ENCODE measurements around the gene DICER1. TPM values are rescaled to one million over a fixed set of nuclear protein-coding genes. Genes with fewer than 3 reads are reported as not detected.
"Not testable (repeated sequence)": the region's sequence is repeated elsewhere in the genome, so short reads cannot be mapped to it uniquely, and the experiment has no call there.

Gene DICER1
- polyA plus RNA-seq, 3 donors, result 26.5 to 38.4 (median 34.7) TPM

DNA sequence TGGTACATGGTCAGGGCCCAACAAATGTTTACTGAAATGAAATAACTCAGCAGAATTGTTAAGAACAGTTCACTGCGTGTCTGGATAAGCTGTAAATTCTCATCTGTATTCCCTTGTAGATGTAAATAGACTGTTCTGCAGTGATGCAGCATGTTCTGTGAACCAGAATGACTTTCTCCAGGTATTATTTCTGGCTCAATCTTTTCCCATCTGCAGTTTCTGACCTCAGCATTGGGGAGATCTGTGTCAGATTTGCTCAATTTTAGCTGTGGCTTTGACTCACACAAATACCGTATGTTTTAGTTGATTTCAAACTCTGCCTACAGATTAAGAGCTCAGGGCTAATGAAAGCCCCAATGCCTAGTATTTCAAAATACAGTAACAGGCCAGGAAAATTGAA is 49.2 kb upstream of the DICER1 start:
- TF ChIP-seq, protein P1, sequence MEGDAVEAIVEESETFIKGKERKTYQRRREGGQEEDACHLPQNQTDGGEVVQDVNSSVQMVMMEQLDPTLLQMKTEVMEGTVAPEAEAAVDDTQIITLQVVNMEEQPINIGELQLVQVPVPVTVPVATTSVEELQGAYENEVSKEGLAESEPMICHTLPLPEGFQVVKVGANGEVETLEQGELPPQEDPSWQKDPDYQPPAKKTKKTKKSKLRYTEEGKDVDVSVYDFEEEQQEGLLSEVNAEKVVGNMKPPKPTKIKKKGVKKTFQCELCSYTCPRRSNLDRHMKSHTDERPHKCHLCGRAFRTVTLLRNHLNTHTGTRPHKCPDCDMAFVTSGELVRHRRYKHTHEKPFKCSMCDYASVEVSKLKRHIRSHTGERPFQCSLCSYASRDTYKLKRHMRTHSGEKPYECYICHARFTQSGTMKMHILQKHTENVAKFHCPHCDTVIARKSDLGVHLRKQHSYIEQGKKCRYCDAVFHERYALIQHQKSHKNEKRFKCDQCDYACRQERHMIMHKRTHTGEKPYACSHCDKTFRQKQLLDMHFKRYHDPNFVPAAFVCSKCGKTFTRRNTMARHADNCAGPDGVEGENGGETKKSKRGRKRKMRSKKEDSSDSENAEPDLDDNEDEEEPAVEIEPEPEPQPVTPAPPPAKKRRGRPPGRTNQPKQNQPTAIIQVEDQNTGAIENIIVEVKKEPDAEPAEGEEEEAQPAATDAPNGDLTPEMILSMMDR (IDR thresholded peaks at IDR 0.05), result no peak
- H3K36me3 Mint-ChIP-seq, result peaks cover 43 to 79% of the 10 kb centered on the region in 2 donors
- H3K4me3 Mint-ChIP-seq, result no peak overlapping the region
- Histone ChIP-seq H3K27me3 (ENCODE audit: control insufficient read depth in 2 of 2, insufficient read depth in 2 of 2, low read length in 2 of 2) (no peaks in the 10 kb centered on the region), H3K4me2 (replicated peaks; ENCODE audit: extremely low read depth, low read length, poor library complexity, severe bottlenecking) (no peak overlapping the region), H3K9ac (ENCODE audit: insufficient read depth, low read length, poor library complexity, severe bottlenecking) (no peak overlapping the region), H3K79me2 (ENCODE audit: insufficient read depth, low read length) (no peaks in the 10 kb centered on the region), H3K4me1 (ENCODE audit: control insufficient read depth in 1 of 2, insufficient read depth in 2 of 2, low read length in 2 of 2) (no peaks in the 10 kb centered on the region), H2AFZ (ENCODE audit: insufficient read depth, low read depth, low read length, poor library complexity, severe bottlenecking) (no peak overlapping the region), H3K9me3 (replicated peaks in 1 of 2; ENCODE audit: control insufficient read depth in 1 of 2, insufficient read depth in 1 of 2, low read length in 2 of 2) (peaks cover 0 to 2% of the 10 kb centered on the region in 2 donors), H4K20me1 (ENCODE audit: insufficient read depth, low read length) (no peaks in the 10 kb centered on the region), H3K4me3 (replicated peaks in 1 of 3; ENCODE audit: low read depth in 2 of 3, low read length in 3 of 3) (no peak overlapping the region), H3K27ac (ENCODE audit: low read depth in 1 of 2, low read length in 2 of 2) (no peak overlapping the region), H3K36me3 (replicated peaks in 1 of 2; ENCODE audit: control insufficient read depth in 1 of 2, insufficient read depth in 2 of 2, low read length in 2 of 2) (peaks cover 45 to 55% of the 10 kb centered on the region in 2 donors)
- intact Hi-C loops (cut with micrococcal nuclease), result no loop called here
- no peak overlapping the region for H3K27ac Mint-ChIP-seq
- no peak for DNase-seq
- no peaks in the 10 kb centered on the region for H3K27me3 Mint-ChIP-seq (ENCODE audit: low read depth in 3 of 3)
- H3K4me1 Mint-ChIP-seq, result no peaks in the 10 kb centered on the region
- WGBS (ENCODE audit: insufficient coverage), result 60% methylated on average over 1 of the region's 2 CpGs
- H3K9me3 Mint-ChIP-seq, result peaks cover 3 to 19% (median 8%) of the 10 kb centered on the region in 7 donors

DNA sequence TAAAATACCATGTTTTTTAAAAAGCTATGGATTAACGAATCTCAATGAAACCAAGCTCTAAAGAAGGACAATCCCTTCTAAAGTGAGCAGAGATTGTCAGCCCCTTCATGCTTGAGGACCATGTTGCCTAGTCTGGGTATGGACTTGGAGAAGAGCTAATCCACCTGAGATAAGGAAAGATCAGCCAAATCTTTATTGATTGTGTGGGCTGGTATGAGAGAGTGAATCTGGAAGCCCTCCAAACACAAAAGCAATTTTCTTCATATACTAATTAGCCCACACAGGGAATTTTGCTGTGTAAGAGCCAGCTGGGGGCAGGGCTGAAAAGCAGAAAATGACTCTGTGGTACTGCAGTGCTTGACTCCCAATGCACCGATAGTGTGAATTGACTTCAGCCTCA is 47.4 kb upstream of the DICER1 start:
- Histone ChIP-seq H3K27ac (ENCODE audit: low read depth in 1 of 2, low read length in 2 of 2) (no peak overlapping the region), H3K9me3 (replicated peaks in 1 of 2; ENCODE audit: control insufficient read depth in 1 of 2, insufficient read depth in 1 of 2, low read length in 2 of 2) (peaks cover 0 to 2% of the 10 kb centered on the region in 2 donors), H3K9ac (ENCODE audit: insufficient read depth, low read length, poor library complexity, severe bottlenecking) (no peak overlapping the region), H4K20me1 (ENCODE audit: insufficient read depth, low read length) (no peaks in the 10 kb centered on the region), H3K4me1 (ENCODE audit: control insufficient read depth in 1 of 2, insufficient read depth in 2 of 2, low read length in 2 of 2) (no peaks in the 10 kb centered on the region), H3K4me2 (replicated peaks; ENCODE audit: extremely low read depth, low read length, poor library complexity, severe bottlenecking) (no peak overlapping the region), H3K27me3 (ENCODE audit: control insufficient read depth in 2 of 2, insufficient read depth in 2 of 2, low read length in 2 of 2) (no peaks in the 10 kb centered on the region), H3K79me2 (ENCODE audit: insufficient read depth, low read length) (no peaks in the 10 kb centered on the region), H3K4me3 (replicated peaks in 1 of 3; ENCODE audit: low read depth in 2 of 3, low read length in 3 of 3) (no peak overlapping the region), H3K36me3 (replicated peaks in 1 of 2; ENCODE audit: control insufficient read depth in 1 of 2, insufficient read depth in 2 of 2, low read length in 2 of 2) (peaks cover 47 to 55% of the 10 kb centered on the region in 2 donors), H2AFZ (ENCODE audit: insufficient read depth, low read depth, low read length, poor library complexity, severe bottlenecking) (no peak overlapping the region)
- intact Hi-C loops (cut with micrococcal nuclease), result no loop called here
- no peaks in the 10 kb centered on the region for H3K27me3 Mint-ChIP-seq (ENCODE audit: low read depth in 3 of 3)
- H3K4me3 Mint-ChIP-seq, result no peak overlapping the region
- peaks cover 45 to 78% of the 10 kb centered on the region in 2 donors for H3K36me3 Mint-ChIP-seq
- 100% methylated on average over 2 of the region's 2 CpGs for WGBS (ENCODE audit: insufficient coverage)
- no peaks in the 10 kb centered on the region for H3K4me1 Mint-ChIP-seq
- TF ChIP-seq, protein P1 (IDR thresholded peaks at IDR 0.05), result no peak
- H3K9me3 Mint-ChIP-seq, result peaks cover 3 to 19% (median 8%) of the 10 kb centered on the region in 7 donors
- no peak for DNase-seq
- no peak overlapping the region for H3K27ac Mint-ChIP-seq

DNA sequence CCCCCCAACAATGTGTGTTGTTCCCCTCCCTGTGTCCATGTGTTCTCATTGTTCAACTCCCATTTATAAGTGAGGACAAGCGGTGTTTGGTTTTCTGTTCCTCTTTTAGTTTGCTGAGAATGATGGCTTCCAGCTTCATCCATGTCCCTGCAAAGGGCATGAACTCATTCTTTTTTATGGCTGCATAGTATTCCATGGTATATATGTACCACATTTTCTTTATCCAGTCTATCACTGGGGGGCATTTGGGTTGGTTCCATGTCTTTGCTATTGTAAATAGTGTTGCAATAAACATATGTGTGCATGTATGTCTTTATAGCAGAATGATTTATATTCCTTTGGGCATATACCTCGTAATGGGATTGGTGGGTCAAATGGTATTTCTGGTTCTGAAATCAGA is 44.4 kb upstream of the DICER1 start:
- DNase-seq; H3K4me3 ChIP-seq (replicated peaks in 1 of 3; ENCODE audit: low read depth in 2 of 3, low read length in 3 of 3); H3K9me3 ChIP-seq (replicated peaks in 1 of 2; ENCODE audit: control insufficient read depth in 1 of 2, insufficient read depth in 1 of 2, low read length in 2 of 2); H3K4me3 Mint-ChIP-seq; H3K27me3 ChIP-seq (ENCODE audit: control insufficient read depth in 2 of 2, insufficient read depth in 2 of 2, low read length in 2 of 2); H3K27ac Mint-ChIP-seq; H3K4me1 Mint-ChIP-seq; H2AFZ ChIP-seq (ENCODE audit: insufficient read depth, low read depth, low read length, poor library complexity, severe bottlenecking); H3K79me2 ChIP-seq (ENCODE audit: insufficient read depth, low read length); H3K27me3 Mint-ChIP-seq (ENCODE audit: low read depth in 3 of 3); H3K4me1 ChIP-seq (ENCODE audit: control insufficient read depth in 1 of 2, insufficient read depth in 2 of 2, low read length in 2 of 2); H4K20me1 ChIP-seq (ENCODE audit: insufficient read depth, low read length); H3K27ac ChIP-seq (ENCODE audit: low read depth in 1 of 2, low read length in 2 of 2); H3K4me2 ChIP-seq (replicated peaks; ENCODE audit: extremely low read depth, low read length, poor library complexity, severe bottlenecking); H3K9ac ChIP-seq (ENCODE audit: insufficient read depth, low read length, poor library complexity, severe bottlenecking); intact Hi-C loops (cut with micrococcal nuclease): not testable (repeated sequence)
- no CpG with 5 or more reads among the region's 2 CpGs for WGBS (ENCODE audit: insufficient coverage)
- H3K9me3 Mint-ChIP-seq, result peaks cover 3 to 19% (median 8%) of the 10 kb centered on the region in 7 donors
- peaks cover 32 to 34% of the 10 kb centered on the region in 2 donors for H3K36me3 ChIP-seq (replicated peaks in 1 of 2; ENCODE audit: control insufficient read depth in 1 of 2, insufficient read depth in 2 of 2, low read length in 2 of 2)
- H3K36me3 Mint-ChIP-seq, result peaks cover 60 to 69% of the 10 kb centered on the region in 2 donors

Measured in CD14-positive monocyte (primary cell).